GM20000 (cell line): ENCODE measurements around the gene QSOX2.
"Not testable (repeated sequence)": the region's sequence is repeated elsewhere in the genome, so short reads cannot be mapped to it uniquely, and the experiment has no call there.

Source experiments
- DNase-seq: peaks from one replicate; pipeline ENCODE4 v3.0.0; 2012; ENCODE audit warnings: low spot score
- CTCF ChIP-seq: IDR thresholded peaks from 2 replicates; pipeline ENCODE4 v1.5.1; 2012; ENCODE audit warnings: mild to moderate bottlenecking, control low read depth; ENCODE audit errors: extremely low read depth, missing control alignments

The QSOX2 gene

GRCh38 chr9:136241542-136241941, 4.1 kb downstream of the QSOX2 start:
- no peak for TF ChIP-seq CTCF

GRCh38 chr9:136240941-136241340, 4.7 kb downstream of the QSOX2 start:
- TF ChIP-seq CTCF, result no peak
- no peak for DNase-seq

More at GRCh38 chr9:136241542-136241941, 4.1 kb downstream of the QSOX2 start:
- no peak for DNase-seq

GRCh38 chr9:136239983-136240330, 5.7 kb downstream of the QSOX2 start:
- TF ChIP-seq CTCF, result no peak
- peak; percentile 58 for DNase-seq

- no peak for DNase-seq
- no peak for TF ChIP-seq CTCF
These were observed 6.3 kb downstream of the QSOX2 start for GRCh38 chr9:136239135-136239982.

- no peak for DNase-seq
- TF ChIP-seq CTCF, result no peak
These were observed 7.3 kb downstream of the QSOX2 start for GRCh38 chr9:136238342-136238732.

- no peak for DNase-seq
- TF ChIP-seq CTCF, result no peak
These were observed 7.9 kb downstream of the QSOX2 start for GRCh38 chr9:136237486-136238341.

- DNase-seq, result not testable (repeated sequence)
These were observed 8.9 kb downstream of the QSOX2 start for GRCh38 chr9:136236471-136237410.
